Karpas-422 (cell line): ENCODE data around the gene KCNAB2. TPM values are rescaled to one million over a fixed set of nuclear protein-coding genes. Genes with fewer than 3 reads are reported as not detected.

Source experiments
- DNase-seq: peaks from one replicate; pipeline ENCODE4 v3.0.0-alpha.2; 2015
- H2AFZ ChIP-seq: fragments of 200-600 bp; sonication (generic); 2 replicates; pipeline ENCODE4 v1.6.1; 2014; ENCODE audit warnings: antibody characterized with exemption, low read length, mixed read lengths
- H3K27ac ChIP-seq: fragments of 200-600 bp; sonication (generic); 2 replicates; pipeline ENCODE4 v1.5.1; 2014; ENCODE audit warnings: mild to moderate bottlenecking, low read length, moderate library complexity
- H3K27me3 ChIP-seq: fragments of 200-600 bp; sonication (generic); 2 replicates; pipeline ENCODE4 v1.6.1; 2014; ENCODE audit warnings: low read length, mixed read lengths
- H3K36me3 ChIP-seq: fragments of 200-600 bp; sonication (generic); 2 replicates; pipeline ENCODE4 v1.6.1; 2014; ENCODE audit warnings: low read length, mixed read lengths; ENCODE audit not compliant: insufficient read depth
- H3K4me1 ChIP-seq: fragments of 200-600 bp; sonication (generic); 2 replicates; pipeline ENCODE4 v1.6.1; 2014; ENCODE audit warnings: mild to moderate bottlenecking, low read length, mixed read lengths
- H3K4me2 ChIP-seq: fragments of 200-600 bp; sonication (generic); 2 replicates; pipeline ENCODE4 v1.6.1; 2014; ENCODE audit warnings: low read length, low read depth, mild to moderate bottlenecking; ENCODE audit not compliant: poor library complexity, severe bottlenecking
- H3K4me3 ChIP-seq: fragments of 200-600 bp; sonication (generic); 2 replicates; pipeline ENCODE4 v1.5.1; 2014; ENCODE audit warnings: mild to moderate bottlenecking, antibody characterized with exemption, low read length, mixed read lengths
- H3K79me2 ChIP-seq: fragments of 200-600 bp; sonication (generic); 2 replicates; pipeline ENCODE4 v1.6.1; 2014; ENCODE audit warnings: mild to moderate bottlenecking, low read length, mixed read lengths
- H3K9ac ChIP-seq: fragments of 200-600 bp; sonication (generic); 2 replicates; pipeline ENCODE4 v1.6.0; 2014; ENCODE audit warnings: low read length
- H3K9me2 ChIP-seq: fragments of 200-600 bp; sonication (generic), shearing (Covaris generic); replicated peaks from 2 replicates; pipeline ENCODE4 v1.6.0; 2014; ENCODE audit warnings: mild to moderate bottlenecking, low read length, moderate library complexity; ENCODE audit not compliant: insufficient read depth
- H3K9me3 ChIP-seq: fragments of 300-700, 200-600 bp; sonication (generic); 2 replicates; pipeline ENCODE4 v1.6.1; 2014; ENCODE audit warnings: low read length, mixed read lengths
- H4K20me1 ChIP-seq: fragments of 200-600 bp; sonication (generic); 2 replicates; pipeline ENCODE4 v1.6.1; 2014; ENCODE audit warnings: mild to moderate bottlenecking, antibody characterized with exemption, low read length, low read depth; ENCODE audit not compliant: insufficient read depth
- total RNA-seq: library from RNA; depleted of rRNA; stranded (reverse); fragments of >200 nt; shearing (Covaris generic); gene quantifications from 2 replicates; pipeline ENCODE4 v1.2.3, GENCODE V29; 2014; ENCODE audit warnings: low replicate concordance; rRNA removed

KCNAB2 gene
- 27.3 and 57.0 TPM in 2 replicates for total RNA-seq

DNA sequence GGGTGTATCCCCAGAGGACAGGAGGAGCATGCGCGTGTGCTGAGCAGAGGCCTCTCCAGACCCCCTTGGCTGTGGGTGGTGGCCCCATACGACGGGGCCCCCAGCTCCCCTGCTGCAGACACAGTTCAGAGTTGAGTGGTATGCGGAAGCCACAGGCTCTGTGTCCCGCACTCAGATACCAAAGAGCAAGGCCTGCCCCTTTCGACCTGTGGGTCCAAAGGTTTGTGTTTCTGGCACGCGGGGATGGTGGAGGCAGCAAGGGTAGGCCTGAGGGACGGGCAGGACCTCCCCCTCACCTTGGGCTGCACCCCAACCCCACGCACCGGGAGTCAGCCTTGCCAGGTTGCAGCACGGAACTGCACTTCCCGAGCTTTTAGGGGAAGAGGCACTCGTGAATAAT lies at the start of gene KCNAB2:
KCNAB2 (plus strand) TSS at position 328 of the 400 bp plus-strand sequence. CDS start 5,649 bp downstream, outside the sequence.
- no peaks in the 10 kb centered on the region for H3K9me3 ChIP-seq
- no peak within 1 kb of the TSS for H3K27ac ChIP-seq
- H3K27me3 ChIP-seq = no peaks in the 10 kb centered on the region
- no peak within 1 kb of the TSS for H3K4me3 ChIP-seq
- no peaks in the 10 kb centered on the region for H3K79me2 ChIP-seq
- no peak within 1 kb of the TSS for H3K4me2 ChIP-seq
- no peaks in the 10 kb centered on the region for H3K36me3 ChIP-seq
- H3K9ac ChIP-seq = no peak within 1 kb of the TSS
- DNase-seq = no peak
- no peak within 1 kb of the TSS for H2AFZ ChIP-seq
- no peaks in the 10 kb centered on the region for H4K20me1 ChIP-seq
- H3K9me2 ChIP-seq = no peaks in the 10 kb centered on the region
- no peaks in the 10 kb centered on the region for H3K4me1 ChIP-seq

DNA sequence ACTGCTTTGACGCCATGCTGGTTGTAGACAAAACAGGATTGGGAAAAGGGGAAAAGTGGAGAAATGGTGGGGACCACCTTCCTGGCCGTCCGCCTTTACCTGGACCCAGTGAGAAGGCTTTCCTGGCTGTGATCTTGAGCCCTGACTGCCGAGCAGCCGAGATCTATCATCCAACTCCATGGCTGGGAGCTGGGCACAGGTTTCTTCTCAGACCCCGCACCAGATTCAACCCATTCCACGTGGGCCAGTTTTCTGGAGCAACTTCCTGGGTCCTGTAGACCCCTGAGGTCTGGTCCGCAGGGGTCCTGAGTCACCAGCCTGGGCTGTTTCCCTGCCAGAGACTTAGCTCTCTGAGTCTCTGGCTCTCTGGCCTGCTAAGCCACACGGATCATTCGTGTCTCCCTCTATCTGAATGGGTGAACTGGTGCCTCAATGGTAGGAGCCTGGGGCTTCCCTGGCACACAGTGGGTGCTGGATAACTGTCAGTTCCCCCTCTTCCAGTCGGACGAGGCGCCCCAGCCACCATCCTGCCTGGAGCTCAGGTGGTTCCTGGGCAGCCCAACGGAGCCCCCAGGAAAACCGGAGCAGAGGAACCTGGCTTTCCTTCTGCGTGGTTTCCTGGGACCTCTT lies 48.9 kb upstream of the KCNAB2 start:
- H3K79me2 ChIP-seq = no peaks in the 10 kb centered on the region

DNA sequence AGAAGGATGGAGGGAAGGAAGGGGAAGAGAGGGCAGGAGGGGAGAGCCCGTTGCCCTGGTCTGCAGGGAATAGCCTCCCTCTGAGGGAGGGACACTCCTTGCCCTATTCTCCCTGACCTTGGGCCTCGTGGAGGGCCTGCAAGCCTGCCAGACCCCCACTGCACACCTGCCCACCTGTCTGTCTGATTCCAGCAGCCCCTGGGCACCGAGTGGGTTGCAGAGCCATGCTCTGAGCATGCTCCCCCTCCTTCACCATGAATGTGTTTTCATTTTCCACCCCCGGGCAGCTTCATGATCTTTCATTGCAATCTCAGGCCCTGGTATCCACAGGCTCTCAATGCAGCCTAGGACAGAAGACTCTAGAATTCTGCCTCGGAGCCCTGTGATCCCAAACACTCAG lies 48.4 kb upstream of the KCNAB2 start:
- no peak for DNase-seq
- peaks cover 16% of the 10 kb centered on the region for H3K4me1 ChIP-seq
- no peak overlapping the region for H3K4me2 ChIP-seq
- H3K36me3 ChIP-seq = no peaks in the 10 kb centered on the region
- no peaks in the 10 kb centered on the region for H3K9me2 ChIP-seq
- H3K79me2 ChIP-seq = no peaks in the 10 kb centered on the region
- no peak overlapping the region for H3K9ac ChIP-seq
- H3K27ac ChIP-seq = no peak overlapping the region
- no peak overlapping the region for H2AFZ ChIP-seq
- no peaks in the 10 kb centered on the region for H3K27me3 ChIP-seq
- H3K9me3 ChIP-seq = no peaks in the 10 kb centered on the region
- no peak overlapping the region for H3K4me3 ChIP-seq
- H4K20me1 ChIP-seq = peaks cover 51% of the 10 kb centered on the region; the same call in 1 of the 2 replicates

More for the DNA sequence above, 48.9 kb upstream of the KCNAB2 start:
- no peak overlapping the region for H3K27ac ChIP-seq
- H3K4me1 ChIP-seq = peaks cover 16% of the 10 kb centered on the region
- no peak for DNase-seq
- H3K9me2 ChIP-seq = no peaks in the 10 kb centered on the region
- no peaks in the 10 kb centered on the region for H3K27me3 ChIP-seq
- H4K20me1 ChIP-seq = peaks cover 48% of the 10 kb centered on the region; the same call in 1 of the 2 replicates
- no peaks in the 10 kb centered on the region for H3K36me3 ChIP-seq
- no peaks in the 10 kb centered on the region for H3K9me3 ChIP-seq
- H3K9ac ChIP-seq = no peak overlapping the region
- no peak overlapping the region for H3K4me2 ChIP-seq
- no peak overlapping the region for H3K4me3 ChIP-seq
- no peak overlapping the region for H2AFZ ChIP-seq

DNA sequence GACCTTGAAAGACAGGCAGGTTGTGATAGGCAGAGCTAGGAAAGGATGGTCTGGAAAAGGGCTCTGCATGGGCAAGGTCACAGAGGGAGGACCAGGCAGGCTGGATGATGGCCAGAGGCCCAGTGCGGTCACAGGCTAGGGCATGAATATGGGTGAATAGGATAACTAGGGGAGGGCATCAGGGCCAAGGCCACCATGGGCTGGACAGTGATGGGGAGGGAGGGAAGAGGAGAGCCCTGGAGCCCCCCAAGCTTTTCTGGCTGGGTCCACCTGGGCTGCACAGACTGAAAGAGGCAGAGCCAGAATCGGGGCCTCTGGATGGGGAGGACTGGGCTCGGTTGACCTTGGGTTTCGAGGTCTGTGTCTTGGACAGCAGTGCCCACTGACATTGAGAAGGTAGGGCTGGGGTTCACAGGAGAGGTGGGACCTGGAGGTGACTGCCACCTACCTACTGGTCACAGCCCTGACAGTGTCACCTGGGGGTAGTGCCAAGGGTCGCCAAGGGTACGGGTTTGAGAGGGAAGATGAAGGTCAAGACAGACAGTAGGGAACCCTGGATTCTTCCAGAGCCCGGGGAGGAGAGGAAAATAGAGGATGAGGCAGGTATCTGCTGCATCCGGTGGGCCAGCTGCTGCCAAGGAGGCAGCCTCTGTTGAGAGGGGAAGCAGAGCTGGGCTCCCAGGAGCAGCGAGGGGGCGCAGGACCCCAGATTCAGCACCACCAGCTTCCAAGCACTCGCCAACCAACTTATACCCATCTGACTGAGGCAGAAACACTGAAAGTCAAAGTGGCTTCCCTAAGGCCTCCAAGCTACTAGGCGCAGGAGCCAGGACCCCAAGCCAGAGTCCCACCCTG lies 47.4 kb upstream of the KCNAB2 start:
- H3K27ac ChIP-seq = no peak overlapping the region
- H3K9me3 ChIP-seq = no peaks in the 10 kb centered on the region
- no peaks in the 10 kb centered on the region for H3K27me3 ChIP-seq
- H3K4me1 ChIP-seq = peaks cover 14% of the 10 kb centered on the region
- H3K9ac ChIP-seq = no peak overlapping the region
- no peak overlapping the region for H2AFZ ChIP-seq
- DNase-seq = no peak
- H4K20me1 ChIP-seq = peaks cover 51% of the 10 kb centered on the region; the same call in 1 of the 2 replicates
- no peak overlapping the region for H3K4me3 ChIP-seq
- no peak overlapping the region for H3K4me2 ChIP-seq
- no peaks in the 10 kb centered on the region for H3K79me2 ChIP-seq
- no peaks in the 10 kb centered on the region for H3K36me3 ChIP-seq
- no peaks in the 10 kb centered on the region for H3K9me2 ChIP-seq

DNA sequence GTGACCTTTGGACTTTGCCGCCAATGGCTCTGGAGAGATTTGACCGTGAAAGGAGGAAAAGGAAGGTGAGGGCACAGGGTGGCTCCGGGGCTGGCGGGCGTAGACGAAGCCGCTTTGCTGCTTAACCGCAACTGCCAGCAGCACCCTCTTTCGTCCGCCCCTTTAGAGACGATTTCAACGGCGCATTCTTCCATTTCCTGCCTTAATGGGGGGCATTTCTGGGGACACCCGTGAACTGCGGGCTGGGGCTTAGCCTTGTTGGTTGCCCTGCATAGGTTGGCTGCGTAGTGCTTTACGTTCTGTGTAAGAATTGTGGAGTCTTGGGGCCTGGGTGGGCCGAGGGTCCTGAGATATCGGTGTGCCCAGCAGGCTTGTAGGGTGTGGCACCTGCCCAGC lies 46.8 kb upstream of the KCNAB2 start:
- peaks cover 8% of the 10 kb centered on the region for H3K4me1 ChIP-seq

DNA sequence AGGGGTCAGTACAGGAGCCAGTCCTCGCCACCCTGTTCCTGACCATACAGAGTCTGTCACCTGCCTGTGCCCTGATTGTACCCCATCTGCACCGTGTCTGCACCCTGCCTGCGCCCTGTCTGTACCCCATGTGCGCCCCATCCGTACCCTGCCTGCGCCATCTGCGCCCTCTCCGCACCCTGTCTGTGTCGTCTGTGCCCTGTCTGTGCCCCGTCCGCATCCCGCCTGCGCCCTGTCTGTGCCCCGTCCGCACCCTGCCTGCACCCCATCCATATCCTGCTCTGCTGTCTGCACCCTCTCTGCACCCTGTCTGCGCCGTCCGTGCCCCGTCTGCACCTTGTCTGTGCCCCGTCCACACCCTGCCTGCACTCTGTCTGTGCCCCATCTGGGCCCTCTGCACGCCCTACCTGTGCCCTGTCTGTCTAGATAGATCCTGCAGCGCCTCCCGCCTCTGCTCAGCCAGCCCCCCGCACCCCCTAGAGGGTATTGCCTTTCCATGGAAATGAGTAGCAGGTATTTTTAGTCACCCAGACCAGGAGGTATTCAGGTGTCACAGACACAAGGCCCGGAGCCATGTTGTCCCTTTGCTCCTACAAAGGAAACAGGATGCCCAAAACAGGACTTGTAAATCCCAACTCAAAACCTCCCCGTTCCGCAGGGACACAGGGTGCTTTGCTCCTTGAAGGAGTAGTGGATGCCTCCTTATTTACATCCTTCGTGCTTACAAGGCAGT lies 45.8 kb upstream of the KCNAB2 start:
- no peak overlapping the region for H3K4me3 ChIP-seq
- no peaks in the 10 kb centered on the region for H3K36me3 ChIP-seq
- H3K27me3 ChIP-seq = no peaks in the 10 kb centered on the region
- H3K79me2 ChIP-seq = no peaks in the 10 kb centered on the region
- no peak overlapping the region for H2AFZ ChIP-seq
- no peak overlapping the region for H3K27ac ChIP-seq
- peaks cover 46% of the 10 kb centered on the region; the same call in 1 of the 2 replicates for H4K20me1 ChIP-seq
- H3K9me2 ChIP-seq = no peaks in the 10 kb centered on the region
- DNase-seq = no peak
- no peak overlapping the region for H3K4me2 ChIP-seq
- H3K4me1 ChIP-seq = no peaks in the 10 kb centered on the region
- no peaks in the 10 kb centered on the region for H3K9me3 ChIP-seq
- H3K9ac ChIP-seq = no peak overlapping the region

More for the DNA sequence above, 46.8 kb upstream of the KCNAB2 start:
- Histone ChIP-seq H3K27me3 (no peaks in the 10 kb centered on the region), H2AFZ (no peak overlapping the region), H4K20me1 (peaks cover 50% of the 10 kb centered on the region; the same call in 1 of the 2 replicates), H3K36me3 (no peaks in the 10 kb centered on the region), H3K9me2 (no peaks in the 10 kb centered on the region), H3K9ac (no peak overlapping the region), H3K27ac (no peak overlapping the region), H3K4me3 (no peak overlapping the region), H3K79me2 (no peaks in the 10 kb centered on the region), H3K9me3 (no peaks in the 10 kb centered on the region), H3K4me2 (no peak overlapping the region)
- DNase-seq = no peak

DNA sequence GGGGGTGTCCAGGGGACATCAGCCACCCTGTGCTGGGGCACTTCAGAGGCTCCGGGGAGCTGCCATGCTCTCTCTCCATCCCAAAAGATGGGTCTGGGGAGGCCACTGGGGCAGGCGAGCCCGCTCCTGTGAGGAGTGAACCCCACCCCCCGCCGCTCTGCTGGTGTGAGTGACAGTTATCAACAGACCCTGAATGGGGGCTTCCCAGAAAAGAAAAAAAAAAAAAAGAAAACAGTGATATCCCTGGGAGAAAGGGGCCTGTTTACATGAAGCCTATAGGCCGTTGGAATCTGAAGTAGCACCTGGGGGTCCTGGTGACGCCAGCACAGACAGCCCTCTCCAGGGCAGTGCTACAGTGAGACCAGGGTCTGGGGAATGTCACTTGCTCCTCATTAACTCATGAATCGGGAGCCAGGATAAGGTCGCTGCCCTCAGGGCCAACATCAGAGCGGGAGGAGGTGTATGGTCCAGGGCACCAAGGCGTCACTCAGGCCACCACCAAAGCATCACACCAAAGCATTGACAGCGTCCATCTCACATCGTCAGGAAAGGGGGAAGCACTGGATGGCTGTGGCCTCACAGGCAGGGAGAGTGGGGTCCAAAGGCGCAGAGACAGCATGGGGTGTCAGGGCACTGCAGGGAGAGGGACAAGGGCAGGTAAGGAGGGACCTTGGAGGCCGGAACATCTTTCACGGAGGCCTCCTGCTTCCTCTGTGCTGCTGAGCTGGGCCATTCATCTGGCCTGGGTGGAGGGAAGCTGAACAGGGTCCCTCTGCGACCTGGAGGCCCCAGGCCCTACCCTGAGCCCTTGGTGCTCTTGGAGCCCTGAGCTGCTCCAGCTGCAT lies 45.0 kb upstream of the KCNAB2 start:
- H3K9ac ChIP-seq = no peak overlapping the region
- H3K79me2 ChIP-seq = no peaks in the 10 kb centered on the region
- no peak overlapping the region for H3K4me3 ChIP-seq
- H3K27me3 ChIP-seq = no peaks in the 10 kb centered on the region
- H3K36me3 ChIP-seq = no peaks in the 10 kb centered on the region
- no peaks in the 10 kb centered on the region for H3K4me1 ChIP-seq
- peaks cover 38% of the 10 kb centered on the region; the same call in 1 of the 2 replicates for H4K20me1 ChIP-seq
- no peak overlapping the region for H3K27ac ChIP-seq
- H3K9me2 ChIP-seq = no peaks in the 10 kb centered on the region
- DNase-seq = no peak
- H2AFZ ChIP-seq = no peak overlapping the region
- no peak overlapping the region for H3K4me2 ChIP-seq
- no peaks in the 10 kb centered on the region for H3K9me3 ChIP-seq
